H9 (cell line): ENCODE data around the gene CWC27. TPM values are rescaled to one million over a fixed set of nuclear protein-coding genes. Genes with fewer than 3 reads are reported as not detected.

Experiments
- DNase-seq: peaks from one replicate; pipeline ENCODE4 v3.0.0-alpha.2; 2017
- H2AFZ ChIP-seq: one replicate; pipeline ENCODE4 v1.6.1; 2013; ENCODE audit warnings: mild to moderate bottlenecking, low read length, control low read depth, moderate library complexity
- H2AK5ac ChIP-seq: 2 replicates; pipeline ENCODE4 v1.6.1; 2013; ENCODE audit warnings: low read length, control low read depth, mixed read lengths; ENCODE audit not compliant: insufficient read length
- H2BK120ac ChIP-seq: one replicate; pipeline ENCODE4 v1.6.1; 2013; ENCODE audit warnings: low read depth, mild to moderate bottlenecking, low read length, control low read depth, inconsistent platforms; ENCODE audit not compliant: poor library complexity, severe bottlenecking
- H2BK12ac ChIP-seq: 2 replicates; pipeline ENCODE4 v1.6.1; 2013; ENCODE audit warnings: low read length, control low read depth, mixed read lengths, low read depth; ENCODE audit not compliant: insufficient read length
- H2BK15ac ChIP-seq: 2 replicates; pipeline ENCODE4 v1.6.1; 2013; ENCODE audit warnings: low read depth, low read length, control low read depth
- H2BK20ac ChIP-seq: one replicate; pipeline ENCODE4 v1.6.1; 2013; ENCODE audit warnings: low read depth, mild to moderate bottlenecking, low read length, control low read depth, inconsistent platforms; ENCODE audit not compliant: poor library complexity, severe bottlenecking
- H2BK5ac ChIP-seq: 2 replicates; pipeline ENCODE4 v1.6.1; 2013; ENCODE audit warnings: low read length, control low read depth, mixed read lengths; ENCODE audit not compliant: insufficient read length
- H3K14ac ChIP-seq: 2 replicates; pipeline ENCODE4 v1.6.1; 2013; ENCODE audit warnings: low read length, control low read depth; ENCODE audit not compliant: insufficient read depth
- H3K18ac ChIP-seq: 2 replicates; pipeline ENCODE4 v1.6.1; 2013; ENCODE audit warnings: low read depth, mild to moderate bottlenecking, mixed read lengths, low read length, control low read depth; ENCODE audit not compliant: insufficient read length
- H3K23ac ChIP-seq: 2 replicates; pipeline ENCODE4 v1.6.1; 2013; ENCODE audit warnings: low read length, control low read depth, mixed read lengths, low read depth; ENCODE audit not compliant: insufficient read length
- H3K23me2 ChIP-seq: 2 replicates; pipeline ENCODE4 v1.6.1; 2013; ENCODE audit warnings: low read depth, mild to moderate bottlenecking, mixed read lengths, low read length, control low read depth; ENCODE audit not compliant: insufficient read length, poor library complexity, severe bottlenecking
- H3K27ac ChIP-seq: 2 replicates; pipeline ENCODE4 v1.5.1; 2013; ENCODE audit warnings: low read length, control low read depth, mixed read lengths, low read depth; ENCODE audit not compliant: insufficient read length
- H3K27me3 ChIP-seq: 2 replicates; pipeline ENCODE4 v1.6.1; 2013; ENCODE audit warnings: low read length, control low read depth, inconsistent platforms; ENCODE audit not compliant: insufficient read depth
- H3K4ac ChIP-seq: 2 replicates; pipeline ENCODE4 v1.6.1; 2013; ENCODE audit warnings: low read depth, mild to moderate bottlenecking, control low read depth, inconsistent platforms, low read length, moderate library complexity
- H3K4me1 ChIP-seq: 2 replicates; pipeline ENCODE4 v1.6.1; 2013; ENCODE audit warnings: low read length, control low read depth, inconsistent platforms; ENCODE audit not compliant: insufficient read depth
- H3K4me2 ChIP-seq: 2 replicates; pipeline ENCODE4 v1.6.1; 2013; ENCODE audit warnings: low read length, control low read depth, mixed read lengths; ENCODE audit not compliant: insufficient read length, insufficient read depth
- H3K56ac ChIP-seq: 2 replicates; pipeline ENCODE4 v1.6.1; 2013; ENCODE audit warnings: low read depth, mild to moderate bottlenecking, mixed read lengths, low read length, control low read depth; ENCODE audit not compliant: insufficient read length
- H3K79me1 ChIP-seq: 2 replicates; pipeline ENCODE4 v1.6.1; 2013; ENCODE audit warnings: low read depth, mild to moderate bottlenecking, moderate library complexity, low read length, control low read depth, inconsistent platforms; ENCODE audit not compliant: insufficient read depth, poor library complexity, severe bottlenecking
- H3K79me2 ChIP-seq: 2 replicates; pipeline ENCODE4 v1.6.1; 2013; ENCODE audit warnings: low read length, control low read depth, inconsistent platforms; ENCODE audit not compliant: insufficient read depth
- H3K9ac ChIP-seq: 2 replicates; pipeline ENCODE4 v1.6.1; 2013; ENCODE audit warnings: low read length, control low read depth, mixed read lengths; ENCODE audit not compliant: insufficient read length; ENCODE audit errors: extremely low read depth
- H3K9me3 ChIP-seq: one replicate; pipeline ENCODE4 v1.6.1; 2013; ENCODE audit warnings: low read depth, low read length, inconsistent platforms; ENCODE audit not compliant: control insufficient read depth
- H3T11ph ChIP-seq: one replicate; pipeline ENCODE4 v1.6.1; 2013; ENCODE audit warnings: mild to moderate bottlenecking, low read length, control low read depth, inconsistent platforms
- H4K20me1 ChIP-seq: one replicate; pipeline ENCODE4 v1.6.1; 2013; ENCODE audit not compliant: control insufficient read depth, insufficient read length, insufficient read depth
- H4K5ac ChIP-seq: 2 replicates; pipeline ENCODE4 v1.6.1; 2013; ENCODE audit warnings: low read depth, mild to moderate bottlenecking, mixed read lengths, low read length, control low read depth; ENCODE audit not compliant: insufficient read length
- H4K8ac ChIP-seq: replicated peaks from 2 replicates; pipeline ENCODE4 v1.6.1; 2013; ENCODE audit warnings: low read length, control low read depth, mixed read lengths, low read depth; ENCODE audit not compliant: insufficient read length
- H4K91ac ChIP-seq: 2 replicates; pipeline ENCODE4 v1.6.1; 2013; ENCODE audit warnings: low read depth, mild to moderate bottlenecking, moderate library complexity, mixed read lengths, low read length, control low read depth; ENCODE audit not compliant: insufficient read length
- H3K27ac Mint-ChIP-seq, 3 experiments: 2 replicates in 2 of 3; 3 replicates in 1 of 3; pipeline ENCODE4 v1.8.0; 2020 to 2021; ENCODE audit warnings: mixed read lengths in 3 of 3, mild to moderate bottlenecking in 1 of 3, moderate library complexity in 1 of 3
- H3K27me3 Mint-ChIP-seq: 2 replicates; pipeline ENCODE4 v1.8.0; 2021; ENCODE audit warnings: low read depth, mild to moderate bottlenecking, moderate library complexity, mixed read lengths
- H3K36me3 Mint-ChIP-seq, 3 experiments: 2 replicates in 2 of 3; 3 replicates in 1 of 3; pipeline ENCODE4 v1.8.0; 2020 to 2021; ENCODE audit warnings: low read depth in 3 of 3, mixed read lengths in 3 of 3; ENCODE audit not compliant: insufficient read depth in 1 of 3
- H3K4me1 Mint-ChIP-seq, 2 experiments: 2 replicates each; pipeline ENCODE4 v1.8.0; 2020; ENCODE audit warnings: mixed read lengths in 2 of 2
- H3K4me3 Mint-ChIP-seq, 2 experiments: 2 replicates in 1 of 2; 3 replicates in 1 of 2; pipeline ENCODE4 v1.8.0; 2020 to 2021; ENCODE audit warnings: mild to moderate bottlenecking in 2 of 2, mixed read lengths in 2 of 2, moderate library complexity in 1 of 2
- H3K9me3 Mint-ChIP-seq, 2 experiments: 2 replicates in 1 of 2; 3 replicates in 1 of 2; pipeline ENCODE4 v1.8.0; 2020; ENCODE audit warnings: mild to moderate bottlenecking in 2 of 2, mixed read lengths in 2 of 2, moderate library complexity in 1 of 2
- WGBS: extraction: QIAGEN DNeasy Blood & Tissue Kit; methylation state at CpG from one replicate; pipeline ENCODE4 v1.1.7; 2013; ENCODE audit warnings: missing lambda C conversion rate, low lambda C conversion rate, mixed read lengths; ENCODE audit not compliant: insufficient read length; ENCODE audit errors: extremely low coverage; 5-methylcytosine and 5-hydroxymethylcytosine counted together
- total RNA-seq: library from RNA; stranded (reverse); gene quantifications from 2 replicates; pipeline ENCODE4 v1.2.1, GENCODE V29; 2021
- TF ChIP-seq, protein P1 (sequence below): fragments of 200-600 bp; sonication (generic); conservative IDR thresholded peaks from 3 replicates; pipeline ENCODE4 v1.8.0; 2021; ENCODE audit warnings: antibody characterized with exemption, mild to moderate bottlenecking

CWC27 gene
- total RNA-seq, 1 experiment from 2014 or later: 41.9 TPM

DNA sequence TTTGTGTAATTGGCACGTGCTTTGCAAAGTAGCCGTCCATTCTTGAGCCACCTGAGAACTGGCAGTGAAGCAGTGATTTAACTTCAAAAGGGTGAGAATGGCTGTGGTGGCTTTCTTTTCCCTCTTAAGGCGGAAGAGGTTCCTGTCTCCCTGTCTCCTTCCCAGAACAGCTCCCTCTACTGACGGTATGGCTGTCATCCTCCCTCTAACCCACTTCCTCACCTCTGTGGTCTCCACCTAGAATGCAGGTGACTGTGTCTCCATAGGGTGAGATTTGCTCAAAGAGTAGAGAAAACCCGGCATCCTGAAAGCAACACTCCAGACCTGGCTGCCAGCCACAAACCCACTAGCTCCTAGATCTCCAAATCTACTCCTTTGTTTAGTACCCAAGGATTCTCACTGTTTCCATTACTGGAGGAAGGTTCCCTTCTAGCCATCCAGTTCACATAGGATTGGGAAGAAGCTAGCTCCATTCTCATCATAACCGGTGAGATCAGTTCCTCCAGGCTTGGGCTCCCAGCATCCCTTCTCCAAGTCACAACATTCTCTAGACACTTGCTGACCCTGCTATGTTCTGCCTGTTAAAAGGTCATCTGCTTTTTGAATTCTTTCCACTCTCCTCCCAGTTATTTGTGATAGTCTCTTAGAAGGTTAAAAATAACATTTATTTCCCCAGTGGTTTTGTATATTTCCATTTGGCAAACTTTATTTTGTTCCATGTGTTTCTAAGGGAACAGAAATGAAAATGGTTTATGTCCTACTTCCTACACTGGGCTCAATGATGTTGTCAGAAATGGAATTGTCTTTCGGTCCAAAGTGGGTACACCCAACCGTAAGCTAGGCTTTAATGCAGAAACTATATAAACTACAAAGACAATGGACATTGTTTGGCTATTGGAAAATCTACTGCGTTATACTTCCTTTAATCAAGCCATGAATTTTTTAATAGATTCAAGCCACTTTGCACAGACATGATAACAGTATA, 269.4 kb downstream of the CWC27 start:
- no peak overlapping the region for H4K5ac ChIP-seq

More for the DNA sequence above, 269.4 kb downstream of the CWC27 start:
- no peak overlapping the region for H3K27ac Mint-ChIP-seq
- Histone ChIP-seq H4K20me1 (no peaks in the 10 kb centered on the region), H3K27ac (no peak overlapping the region), H2BK20ac (no peak overlapping the region), H3K56ac (no peak overlapping the region), H3K23me2 (peaks cover 3% of the 10 kb centered on the region), H3K79me2 (no peaks in the 10 kb centered on the region), H3K14ac (no peak overlapping the region), H3K9ac (no peak overlapping the region), H2BK12ac (no peak overlapping the region), H3K9me3 (no peaks in the 10 kb centered on the region), H3T11ph (no peak overlapping the region), H3K4ac (no peak overlapping the region), H4K91ac (no peak overlapping the region), H3K4me2 (no peak overlapping the region), H3K18ac (no peak overlapping the region), H2BK15ac (no peak overlapping the region), H4K8ac (no peak overlapping the region), H3K79me1 (no peaks in the 10 kb centered on the region), H2AFZ (peak overlapping the region; percentile 4), H2AK5ac (no peak overlapping the region), H3K23ac (no peak overlapping the region), H2BK120ac (no peak overlapping the region), H3K27me3 (no peaks in the 10 kb centered on the region), H2BK5ac (no peak overlapping the region), H3K4me1 (peaks cover 3% of the 10 kb centered on the region; the same call in 1 of the 2 replicates)
- TF ChIP-seq, protein P1, sequence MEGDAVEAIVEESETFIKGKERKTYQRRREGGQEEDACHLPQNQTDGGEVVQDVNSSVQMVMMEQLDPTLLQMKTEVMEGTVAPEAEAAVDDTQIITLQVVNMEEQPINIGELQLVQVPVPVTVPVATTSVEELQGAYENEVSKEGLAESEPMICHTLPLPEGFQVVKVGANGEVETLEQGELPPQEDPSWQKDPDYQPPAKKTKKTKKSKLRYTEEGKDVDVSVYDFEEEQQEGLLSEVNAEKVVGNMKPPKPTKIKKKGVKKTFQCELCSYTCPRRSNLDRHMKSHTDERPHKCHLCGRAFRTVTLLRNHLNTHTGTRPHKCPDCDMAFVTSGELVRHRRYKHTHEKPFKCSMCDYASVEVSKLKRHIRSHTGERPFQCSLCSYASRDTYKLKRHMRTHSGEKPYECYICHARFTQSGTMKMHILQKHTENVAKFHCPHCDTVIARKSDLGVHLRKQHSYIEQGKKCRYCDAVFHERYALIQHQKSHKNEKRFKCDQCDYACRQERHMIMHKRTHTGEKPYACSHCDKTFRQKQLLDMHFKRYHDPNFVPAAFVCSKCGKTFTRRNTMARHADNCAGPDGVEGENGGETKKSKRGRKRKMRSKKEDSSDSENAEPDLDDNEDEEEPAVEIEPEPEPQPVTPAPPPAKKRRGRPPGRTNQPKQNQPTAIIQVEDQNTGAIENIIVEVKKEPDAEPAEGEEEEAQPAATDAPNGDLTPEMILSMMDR: peak; percentile 83
- H3K4me1 Mint-ChIP-seq: peaks cover 25 to 28% of the 10 kb centered on the region in 2 experiments
- no peak overlapping the region for H3K4me3 Mint-ChIP-seq
- peak; percentile 82 for DNase-seq
- WGBS: no CpG with 5 or more reads among the region's 9 CpGs
- no peaks in the 10 kb centered on the region for H3K36me3 Mint-ChIP-seq
- peaks cover 15% of the 10 kb centered on the region for H3K27me3 Mint-ChIP-seq
- no peaks in the 10 kb centered on the region; a peak in 1 of 5 replicates for H3K9me3 Mint-ChIP-seq
